ENCODE results near the gene PLEKHA8. TPM values are rescaled to one million over a fixed set of nuclear protein-coding genes. Genes with fewer than 3 reads are reported as not detected.
A peak's percentile ranks its signal among the peaks of the same experiment; 100 is the strongest.

PLEKHA8 gene
- total RNA-seq, 1 experiment from 2014 or later = 38.1 TPM

- TF ChIP-seq AR (CRISPR knock-in tag; IDR thresholded peaks at IDR 0.05) = no peak
- no peak for TF ChIP-seq USF2 (CRISPR knock-in tag; IDR thresholded peaks at IDR 0.05)
- no peak for TF ChIP-seq SP1 (CRISPR knock-in tag; conservative IDR thresholded peaks at IDR 0.05)
- TF ChIP-seq AFF4 (CRISPR knock-in tag; IDR thresholded peaks at IDR 0.05; ENCODE audit: borderline replicate concordance) = no peak
Measured at GRCh38 chr7:30160329-30160728, 132.1 kb downstream of the PLEKHA8 start (continued).

GRCh38 chr7:30162133-30162532 is 133.9 kb downstream of the PLEKHA8 start:
- no peaks in the 10 kb centered on the region for H3K36me3 Mint-ChIP-seq
- H3K4me3 Mint-ChIP-seq = peak overlapping the region; percentile 52; the same call in 1 of the 2 replicates
- CTCF ChIA-PET = interaction anchor here (1.2 kb wide), 1 partner anchor 402 kb away, joined by 3 read pairs; no protein-coding TSS in a partner anchor
- peak overlapping the region; percentile 22 for H3K27ac Mint-ChIP-seq
- ATAC-seq = no peak
- peaks cover 4% of the 10 kb centered on the region for H3K27me3 Mint-ChIP-seq (ENCODE audit: low read depth)
- no peak for DNase-seq (ENCODE audit: low spot score)
- TF ChIP-seq SMAD3 (CRISPR knock-in tag; IDR thresholded peaks at IDR 0.05; ENCODE audit: borderline replicate concordance) = no peak
- no peak for TF ChIP-seq NFATC4 (CRISPR knock-in tag; IDR thresholded peaks at IDR 0.05)
- no peak for TF ChIP-seq ZNF416 (CRISPR knock-in tag; IDR thresholded peaks at IDR 0.05)
- no peak for TF ChIP-seq GTF2I (CRISPR knock-in tag; conservative IDR thresholded peaks at IDR 0.05)
- no peak for TF ChIP-seq SP1 (CRISPR knock-in tag; conservative IDR thresholded peaks at IDR 0.05)
- no peak for TF ChIP-seq CDX4 (CRISPR knock-in tag; IDR thresholded peaks at IDR 0.05; ENCODE audit: borderline replicate concordance)
- TF ChIP-seq CBFB (CRISPR knock-in tag; IDR thresholded peaks at IDR 0.05; ENCODE audit: low read depth) = no peak
- no peak for TF ChIP-seq ZSCAN18 (CRISPR knock-in tag; IDR thresholded peaks at IDR 0.05)
- no peak for TF ChIP-seq E2F5 (CRISPR knock-in tag; IDR thresholded peaks at IDR 0.05)
- no peak for TF ChIP-seq MXD4 (CRISPR knock-in tag; IDR thresholded peaks at IDR 0.05; ENCODE audit: borderline replicate concordance)
- TF ChIP-seq RELA (CRISPR knock-in tag; IDR thresholded peaks at IDR 0.05; ENCODE audit: borderline replicate concordance) = no peak
- H3K9me3 Mint-ChIP-seq = no peaks in the 10 kb centered on the region
- peaks cover 77% of the 10 kb centered on the region for H3K4me1 Mint-ChIP-seq
- POLR2A ChIA-PET = no interaction called here
